ENCODE measurements around the gene WDFY4. TPM values are rescaled to one million over a fixed set of nuclear protein-coding genes. Genes with fewer than 3 reads are reported as not detected.

WDFY4 gene
- total and polyA plus RNA-seq, 4 donors, result 0.57 to 7.1 (median 2.0) TPM

DNA sequence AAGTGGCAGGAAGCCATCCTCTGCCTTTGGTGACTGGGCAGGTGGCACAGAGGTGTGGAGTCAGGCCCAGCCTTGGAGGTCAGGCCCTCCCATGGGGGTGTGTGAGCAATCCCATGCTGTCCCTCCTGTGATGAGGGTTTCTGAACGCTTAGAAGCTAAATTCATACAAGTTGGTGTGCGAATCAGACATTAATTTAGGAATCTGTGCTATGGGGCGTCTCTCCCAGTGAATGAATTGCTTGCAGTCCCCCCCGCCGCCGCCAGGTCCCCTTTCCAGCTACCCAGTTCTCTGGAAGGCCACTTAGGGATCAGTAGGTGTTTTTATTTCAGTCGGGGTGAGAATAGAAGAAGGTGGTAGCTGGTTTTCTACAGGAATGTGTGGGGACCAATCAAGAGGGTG is 217.4 kb downstream of the WDFY4 start:
- Histone ChIP-seq H3K4me3 (ENCODE audit: low read depth in 1 of 3, low read length in 3 of 3) (no peak overlapping the region), H3K4me1 (ENCODE audit: control insufficient read depth in 4 of 4, insufficient read depth in 4 of 4, low read length in 3 of 4) (no peaks in the 10 kb centered on the region), H3K27ac (ENCODE audit: low read depth in 1 of 2, low read length in 2 of 2) (no peak overlapping the region), H3K9ac (ENCODE audit: low read depth in 1 of 2, low read length in 2 of 2) (no peak overlapping the region), H3K9me3 (ENCODE audit: control insufficient read depth in 4 of 4, low read length in 3 of 4) (no peaks in the 10 kb centered on the region), H3K27me3 (ENCODE audit: control insufficient read depth in 4 of 4, insufficient read depth in 4 of 4, low read length in 3 of 4) (peaks cover 0 to 3% (median 0%) of the 10 kb centered on the region in 4 donors), H3K36me3 (ENCODE audit: control insufficient read depth in 4 of 4, insufficient read depth in 3 of 4, low read depth in 1 of 4, low read length in 3 of 4) (no peaks in the 10 kb centered on the region)
- no peak for DNase-seq (ENCODE audit: low spot score)
- TF ChIP-seq FOXA2 (IDR thresholded peaks at IDR 0.05) (no peak), ATF3 (IDR thresholded peaks at IDR 0.05) (no peak), TAF1 (conservative IDR thresholded peaks at IDR 0.05) (no peak), REST (IDR thresholded peaks at IDR 0.05) (no peak)
- 92% methylated on average over 7 of the region's 7 CpGs for WGBS

- no peaks in the 10 kb centered on the region for H3K4me1 ChIP-seq (ENCODE audit: control insufficient read depth in 4 of 4, insufficient read depth in 4 of 4, low read length in 3 of 4)
- no peaks in the 10 kb centered on the region for H3K9me3 ChIP-seq (ENCODE audit: control insufficient read depth in 4 of 4, low read length in 3 of 4)
- H3K27me3 ChIP-seq (ENCODE audit: control insufficient read depth in 4 of 4, insufficient read depth in 4 of 4, low read length in 3 of 4), result peaks cover 0 to 3% (median 0%) of the 10 kb centered on the region in 4 donors
- WGBS, result 69% methylated on average over 2 of the region's 2 CpGs
- DNase-seq (ENCODE audit: low spot score), result no peak
- no peaks in the 10 kb centered on the region for H3K36me3 ChIP-seq (ENCODE audit: control insufficient read depth in 4 of 4, insufficient read depth in 3 of 4, low read depth in 1 of 4, low read length in 3 of 4)
- no peak overlapping the region for H3K9ac ChIP-seq (ENCODE audit: low read depth in 1 of 2, low read length in 2 of 2)
- TF ChIP-seq FOXA1 (IDR thresholded peaks at IDR 0.05) (no peak), SP1 (IDR thresholded peaks at IDR 0.05) (no peak), REST (IDR thresholded peaks at IDR 0.05) (no peak), ATF3 (IDR thresholded peaks at IDR 0.05) (no peak), NR2F2 (IDR thresholded peaks at IDR 0.05) (no peak), EGR1 (IDR thresholded peaks at IDR 0.05; ENCODE audit: low read depth in 2 of 2) (no peak), JUND (IDR thresholded peaks at IDR 0.05) (no peak), HNF4A (conservative IDR thresholded peaks at IDR 0.05) (no peak), GABPA (IDR thresholded peaks at IDR 0.05 in 1 of 2, conservative IDR thresholded peaks at IDR 0.05 in 1 of 2) (no peak), HNF4G (IDR thresholded peaks at IDR 0.05) (no peak), CTCF (IDR thresholded peaks at IDR 0.05; ENCODE audit: low read depth, low read length, missing input control) (no peak), YY1 (IDR thresholded peaks at IDR 0.05) (no peak), TAF1 (conservative IDR thresholded peaks at IDR 0.05) (no peak), FOXA2 (IDR thresholded peaks at IDR 0.05) (no peak)
- TF ChIP-seq, protein P1, sequence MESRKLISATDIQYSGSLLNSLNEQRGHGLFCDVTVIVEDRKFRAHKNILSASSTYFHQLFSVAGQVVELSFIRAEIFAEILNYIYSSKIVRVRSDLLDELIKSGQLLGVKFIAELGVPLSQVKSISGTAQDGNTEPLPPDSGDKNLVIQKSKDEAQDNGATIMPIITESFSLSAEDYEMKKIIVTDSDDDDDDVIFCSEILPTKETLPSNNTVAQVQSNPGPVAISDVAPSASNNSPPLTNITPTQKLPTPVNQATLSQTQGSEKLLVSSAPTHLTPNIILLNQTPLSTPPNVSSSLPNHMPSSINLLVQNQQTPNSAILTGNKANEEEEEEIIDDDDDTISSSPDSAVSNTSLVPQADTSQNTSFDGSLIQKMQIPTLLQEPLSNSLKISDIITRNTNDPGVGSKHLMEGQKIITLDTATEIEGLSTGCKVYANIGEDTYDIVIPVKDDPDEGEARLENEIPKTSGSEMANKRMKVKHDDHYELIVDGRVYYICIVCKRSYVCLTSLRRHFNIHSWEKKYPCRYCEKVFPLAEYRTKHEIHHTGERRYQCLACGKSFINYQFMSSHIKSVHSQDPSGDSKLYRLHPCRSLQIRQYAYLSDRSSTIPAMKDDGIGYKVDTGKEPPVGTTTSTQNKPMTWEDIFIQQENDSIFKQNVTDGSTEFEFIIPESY (IDR thresholded peaks at IDR 0.05), result no peak
- TF ChIP-seq, protein P2, sequence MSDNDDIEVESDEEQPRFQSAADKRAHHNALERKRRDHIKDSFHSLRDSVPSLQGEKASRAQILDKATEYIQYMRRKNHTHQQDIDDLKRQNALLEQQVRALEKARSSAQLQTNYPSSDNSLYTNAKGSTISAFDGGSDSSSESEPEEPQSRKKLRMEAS (IDR thresholded peaks at IDR 0.05), result no peak
- H3K27ac ChIP-seq (ENCODE audit: low read depth in 1 of 2, low read length in 2 of 2), result no peak overlapping the region
- no peak overlapping the region for H3K4me3 ChIP-seq (ENCODE audit: low read depth in 1 of 3, low read length in 3 of 3)
Measured at GRCh38 chr10:48903151-48903550, 218.5 kb downstream of the WDFY4 start.

Data from liver (tissue), 9 donors.